ENCODE data around the gene SRSF7. TPM values are rescaled to one million over a fixed set of nuclear protein-coding genes. Genes with fewer than 3 reads are reported as not detected.

The SRSF7 gene
- total and polyA plus RNA-seq, 2 donors (not counting 3 experiments of a cell fraction or from before 2014, with no cell fraction given): 165 to 202 TPM

GRCh38 chr2:38739524-38739923, 11.6 kb downstream of the SRSF7 start:
- intact Hi-C loops (cut with micrococcal nuclease) (no loop called here), dilution Hi-C loops (cut with MboI; ENCODE audit: extremely low pct_ligation_motif_present, low sequenced_read_pairs) (loop anchor here (10.0 kb wide), 1 partner anchor 175 kb away; no protein-coding TSS in a partner anchor)
- H3K27ac ChIP-seq (ENCODE audit: insufficient read depth, low read depth, low read length): no peak overlapping the region
- H2AFZ ChIP-seq (ENCODE audit: low read depth, low read length): no peak overlapping the region
- H3K27me3 ChIP-seq (ENCODE audit: control insufficient read depth in 2 of 2, insufficient read depth in 2 of 2, low read length in 2 of 2): no peaks in the 10 kb centered on the region
- H3K79me2 ChIP-seq (ENCODE audit: control insufficient read depth, insufficient read depth, low read length): peaks cover 15% of the 10 kb centered on the region
- no peaks in the 10 kb centered on the region for H3K9me3 ChIP-seq (replicated peaks; ENCODE audit: control insufficient read depth, insufficient read depth, low read length)
- no peak overlapping the region for H3K9ac ChIP-seq (replicated peaks; ENCODE audit: extremely low read depth, insufficient read depth, low read length)
- no peaks in the 10 kb centered on the region for H3K4me1 ChIP-seq (ENCODE audit: control insufficient read depth, extremely low read depth, insufficient read depth, low read length)
- FAIRE-seq (no peak), DNase-seq (ENCODE audit: low read depth, low spot score) (no peak)
- H3K9me1 ChIP-seq (replicated peaks; ENCODE audit: control insufficient read depth, extremely low read depth, insufficient read depth, low read length): no peaks in the 10 kb centered on the region
- no peak overlapping the region for H3K4me2 ChIP-seq (ENCODE audit: insufficient read depth, low read length)
- no TSS peak for BruUV-seq (replicated peaks)
- no peak overlapping the region for H3K4me3 ChIP-seq (replicated peaks in 1 of 3; ENCODE audit: insufficient read depth in 1 of 3, low read depth in 1 of 3, low read length in 3 of 3)
- peaks cover 7 to 15% of the 10 kb centered on the region in 2 experiments for H3K36me3 ChIP-seq (ENCODE audit: control insufficient read depth in 2 of 2, extremely low read depth in 1 of 2, insufficient read depth in 2 of 2, low read length in 2 of 2)
- TF ChIP-seq GATA2 (IDR thresholded peaks at IDR 0.05; ENCODE audit: insufficient read depth, insufficient read length, low read depth, low read length) (no peak), MYC (IDR thresholded peaks at IDR 0.05; ENCODE audit: low read depth, low read length) (no peak), POLR2A (IDR thresholded peaks at IDR 0.05; ENCODE audit: low read depth, low read length) (no peak), EZH2 (IDR thresholded peaks at IDR 0.05; ENCODE audit: borderline replicate concordance, low read depth, low read length, severe bottlenecking) (no peak), FOS (IDR thresholded peaks at IDR 0.05; ENCODE audit: borderline replicate concordance, insufficient read depth, low read length) (no peak), CTCF (IDR thresholded peaks at IDR 0.05; ENCODE audit: extremely low read depth in 1 of 2, insufficient read depth in 1 of 2, low read depth in 1 of 2, low read length in 2 of 2) (no peak), JUN (IDR thresholded peaks at IDR 0.05; ENCODE audit: borderline replicate concordance, insufficient read depth, insufficient read length, low read depth) (no peak), MAX (IDR thresholded peaks at IDR 0.05; ENCODE audit: insufficient read depth, insufficient read length) (no peak), POLR2AphosphoS5 (IDR thresholded peaks at IDR 0.05; ENCODE audit: insufficient read depth, low read depth, low read length) (no peak)
- H4K20me1 ChIP-seq (replicated peaks; ENCODE audit: control insufficient read depth, extremely low read depth, insufficient read depth, low read length): peaks cover 3% of the 10 kb centered on the region
- ChIA-PET CTCF (interaction anchor here (0.8 to 6.6 kb wide), 2 partner anchors 12 to 158 kb away, joined by 3 to 40 read pairs; no protein-coding TSS in a partner anchor), POLR2A (no interaction called here)

Measured in endothelial cell of umbilical vein (primary cell).